Subcutaneous adipose tissue (tissue), 4 donors: Measurements from ENCODE around the gene ARRB1. TPM values are rescaled to one million over a fixed set of nuclear protein-coding genes. Genes with fewer than 3 reads are reported as not detected.

Experiments
- total RNA-seq, 4 donors: library from RNA; depleted of rRNA; stranded (reverse); fragments of >200 nt; gene quantifications; one replicate each; pipeline ENCODE4 v1.1.0, GENCODE V29; 2016
- TF ChIP-seq, protein P1 (sequence below): fragments of 450-650 bp; IDR thresholded peaks from one replicate; pipeline ENCODE4 v1.5.1; 2016; ENCODE audit warnings: low read depth, mild to moderate bottlenecking, control low read depth, antibody characterized with exemption, moderate library complexity

Gene ARRB1
- total RNA-seq, 4 donors from 2014 or later, result 34.8 to 125 (median 63.0) TPM

DNA sequence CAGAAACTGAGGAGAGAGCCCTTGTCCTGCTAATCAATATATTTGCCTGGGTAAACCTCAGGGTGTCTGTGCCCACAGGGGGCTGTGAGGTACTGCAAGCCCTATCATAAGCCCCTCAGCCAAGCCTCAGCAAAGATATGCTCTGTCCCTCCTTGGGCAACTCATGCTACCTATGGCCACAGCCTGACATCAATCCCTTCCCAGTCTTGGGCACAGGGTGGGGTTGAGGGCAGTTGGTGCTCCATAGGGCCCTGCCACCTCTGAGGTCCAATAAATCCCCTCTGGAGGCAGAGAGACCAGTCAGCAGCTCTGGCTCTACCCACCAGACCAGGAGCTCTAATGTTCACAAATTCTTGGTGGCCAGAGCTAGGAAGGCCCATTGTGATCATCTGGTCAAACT is 87.1 kb downstream of the ARRB1 start:
- TF ChIP-seq, protein P1, sequence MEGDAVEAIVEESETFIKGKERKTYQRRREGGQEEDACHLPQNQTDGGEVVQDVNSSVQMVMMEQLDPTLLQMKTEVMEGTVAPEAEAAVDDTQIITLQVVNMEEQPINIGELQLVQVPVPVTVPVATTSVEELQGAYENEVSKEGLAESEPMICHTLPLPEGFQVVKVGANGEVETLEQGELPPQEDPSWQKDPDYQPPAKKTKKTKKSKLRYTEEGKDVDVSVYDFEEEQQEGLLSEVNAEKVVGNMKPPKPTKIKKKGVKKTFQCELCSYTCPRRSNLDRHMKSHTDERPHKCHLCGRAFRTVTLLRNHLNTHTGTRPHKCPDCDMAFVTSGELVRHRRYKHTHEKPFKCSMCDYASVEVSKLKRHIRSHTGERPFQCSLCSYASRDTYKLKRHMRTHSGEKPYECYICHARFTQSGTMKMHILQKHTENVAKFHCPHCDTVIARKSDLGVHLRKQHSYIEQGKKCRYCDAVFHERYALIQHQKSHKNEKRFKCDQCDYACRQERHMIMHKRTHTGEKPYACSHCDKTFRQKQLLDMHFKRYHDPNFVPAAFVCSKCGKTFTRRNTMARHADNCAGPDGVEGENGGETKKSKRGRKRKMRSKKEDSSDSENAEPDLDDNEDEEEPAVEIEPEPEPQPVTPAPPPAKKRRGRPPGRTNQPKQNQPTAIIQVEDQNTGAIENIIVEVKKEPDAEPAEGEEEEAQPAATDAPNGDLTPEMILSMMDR, result no peak

DNA sequence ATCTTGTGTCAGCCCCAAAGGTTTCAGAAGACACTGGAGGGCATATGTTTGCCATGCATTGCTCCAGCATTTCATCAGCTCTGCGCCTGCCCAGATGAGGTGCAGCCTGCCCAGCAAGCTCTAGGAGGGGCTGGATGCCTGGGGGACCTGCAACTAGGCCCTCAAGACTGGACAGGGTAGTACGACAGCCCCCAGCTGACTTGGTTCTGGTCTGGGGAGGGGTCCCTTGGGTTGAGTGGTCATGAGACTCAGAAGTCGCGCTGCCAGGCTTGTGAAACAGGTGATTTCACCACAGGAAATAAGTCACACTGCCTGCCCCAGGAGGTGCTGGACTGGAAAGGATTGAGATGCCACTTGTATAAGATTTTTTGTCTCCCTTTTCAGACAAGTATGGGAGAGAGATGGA is 87.5 kb downstream of the ARRB1 start:
- TF ChIP-seq, protein P1, result no peak

DNA sequence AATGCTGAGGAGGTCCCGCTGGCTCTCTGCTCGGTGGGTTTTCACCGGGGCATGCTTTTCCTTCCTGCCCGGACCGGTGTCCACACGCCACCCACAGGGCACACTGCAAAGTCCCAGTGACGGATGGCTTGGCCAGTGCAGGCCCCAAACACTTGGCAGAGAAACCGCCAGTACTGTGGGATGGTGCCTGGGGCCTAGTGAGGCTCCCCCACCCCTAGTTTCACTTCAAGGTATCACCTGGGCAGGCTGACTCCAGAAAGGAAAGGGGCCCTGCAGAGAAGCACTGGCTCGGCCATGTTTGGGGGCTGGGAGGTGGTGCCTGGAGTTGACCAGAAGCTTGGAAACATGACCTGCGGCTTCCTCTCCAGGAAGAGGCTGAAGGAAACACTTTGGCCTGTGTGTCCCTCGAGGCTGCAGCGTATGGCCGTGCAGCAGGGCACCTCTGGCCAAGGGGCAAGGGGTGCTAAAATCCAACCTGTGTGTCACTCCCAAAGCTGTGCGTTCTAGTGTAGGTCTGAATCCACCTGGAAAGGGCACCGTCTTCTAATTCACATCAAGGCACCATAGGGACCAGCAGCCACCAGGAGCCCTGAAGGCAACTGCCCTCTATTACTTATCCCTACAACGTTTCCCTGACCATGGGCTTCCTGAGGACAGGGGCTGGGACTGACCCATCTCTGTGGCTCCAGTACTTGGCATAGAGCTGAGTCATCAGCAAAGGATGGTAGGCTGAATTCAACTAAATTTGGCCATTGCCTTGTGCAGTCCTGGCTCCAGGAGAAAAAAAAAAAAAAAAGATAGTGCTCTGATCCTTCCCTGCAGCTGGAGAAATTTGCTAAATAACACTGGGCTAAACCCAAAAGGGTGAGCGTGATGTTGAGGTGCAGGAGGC is 88.3 kb downstream of the ARRB1 start:
- TF ChIP-seq, protein P1, result no peak

DNA sequence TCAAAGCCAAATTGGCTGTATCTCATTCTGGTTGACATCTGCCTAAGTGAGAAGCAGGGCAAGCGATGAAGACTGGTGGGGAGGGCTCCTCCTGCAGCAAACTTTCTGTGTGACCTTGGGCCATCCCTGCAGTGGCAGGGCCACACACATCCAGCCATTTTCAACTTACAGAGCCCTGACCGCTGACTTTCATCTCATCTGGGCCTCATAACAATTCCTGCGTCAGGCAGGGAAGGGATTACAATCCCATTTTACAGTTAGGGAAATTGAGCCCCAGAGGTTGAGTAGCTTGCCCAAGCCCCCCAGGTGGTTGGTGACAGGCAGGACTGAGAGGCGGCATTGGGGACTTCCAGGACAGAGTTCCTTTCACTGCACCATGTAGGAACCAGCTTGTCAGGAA is 89.0 kb downstream of the ARRB1 start:
- TF ChIP-seq, protein P1, result no peak

DNA sequence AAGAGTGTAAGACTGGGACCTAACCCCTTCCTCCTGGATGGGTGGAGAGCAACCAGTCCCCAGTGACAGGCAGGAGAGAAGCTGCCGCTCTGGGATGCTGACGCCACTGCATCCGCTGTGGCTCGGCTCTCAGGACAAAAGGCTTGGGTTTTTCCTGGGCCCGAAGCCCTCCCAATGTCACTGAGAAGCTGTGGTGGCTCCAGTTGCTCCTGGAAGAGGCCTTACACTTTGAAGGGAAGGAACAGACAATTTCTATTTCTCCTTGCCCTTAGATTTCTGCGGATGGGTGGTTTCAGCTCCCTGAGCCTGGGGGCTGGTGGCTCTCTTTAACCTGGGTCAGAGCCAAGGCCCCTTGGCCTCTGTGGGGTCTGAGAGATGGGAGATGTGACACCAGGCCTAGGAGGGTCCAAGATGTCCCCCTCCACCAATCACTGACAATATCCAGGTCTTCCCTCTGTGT is 89.5 kb downstream of the ARRB1 start:
- TF ChIP-seq, protein P1, result no peak

DNA sequence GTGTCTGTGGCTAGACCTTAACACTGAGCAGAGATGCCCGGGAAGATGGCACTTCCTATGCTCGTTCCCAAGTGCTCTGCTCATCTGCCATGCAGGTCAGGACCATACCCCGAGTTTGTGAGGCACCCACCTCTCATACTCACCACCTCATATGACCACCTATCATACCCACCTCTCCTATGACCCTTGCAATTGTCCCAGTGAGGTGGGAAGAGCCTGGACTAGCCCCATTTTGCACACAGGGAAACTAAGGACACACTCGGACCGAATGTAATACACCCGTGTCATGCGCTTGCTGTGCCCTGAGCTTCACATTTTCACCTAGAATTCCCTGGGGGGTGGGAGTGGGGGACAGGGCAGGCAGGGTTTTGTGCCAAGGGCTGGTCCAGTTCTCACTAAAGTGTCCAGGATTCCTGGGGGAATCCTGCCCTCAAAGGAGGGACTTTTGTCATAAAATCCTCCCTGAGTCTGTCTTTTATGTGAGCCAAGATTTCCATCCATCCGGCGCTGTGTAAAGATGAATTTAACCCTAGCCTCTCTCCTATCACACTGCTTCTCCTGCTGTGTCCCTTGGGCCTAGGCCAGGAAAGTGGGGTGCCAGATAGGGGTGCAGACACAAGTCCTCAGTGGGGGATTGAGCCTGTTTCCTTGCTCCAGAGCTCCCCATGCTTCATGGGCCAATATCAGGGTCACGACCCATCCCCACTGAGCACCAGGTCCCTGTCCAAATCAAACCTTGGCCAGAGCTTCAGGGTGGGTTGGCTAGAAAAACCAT is 90.9 kb downstream of the ARRB1 start:
- TF ChIP-seq, protein P1, result no peak

DNA sequence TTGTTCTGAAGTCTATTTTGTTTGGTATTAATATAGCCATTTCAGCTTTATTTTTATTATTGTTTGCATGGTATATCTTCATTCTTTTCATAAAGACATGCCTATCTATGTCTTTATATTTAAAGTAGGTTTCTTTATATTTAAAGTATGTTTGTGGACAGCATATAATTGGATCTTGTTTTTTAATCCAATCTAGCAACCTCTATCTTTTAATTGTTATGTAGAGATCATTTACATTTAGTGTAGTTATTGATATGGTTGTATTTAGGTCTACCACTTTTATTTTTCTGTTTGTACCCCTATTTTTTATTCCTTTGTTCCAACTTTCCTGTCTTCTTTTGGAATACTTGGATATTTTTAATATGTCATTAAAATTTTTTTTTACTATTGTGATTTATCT is 97.1 kb downstream of the ARRB1 start:
- TF ChIP-seq, protein P1, result no peak
